DMS53 (cell line): ENCODE data around the gene CTNNB1.

Experiments used
- DNase-seq: peaks from one replicate; lab custom pipeline; 2025; lab: John Stamatoyannopoulos, UW

CTNNB1 gene

DNA sequence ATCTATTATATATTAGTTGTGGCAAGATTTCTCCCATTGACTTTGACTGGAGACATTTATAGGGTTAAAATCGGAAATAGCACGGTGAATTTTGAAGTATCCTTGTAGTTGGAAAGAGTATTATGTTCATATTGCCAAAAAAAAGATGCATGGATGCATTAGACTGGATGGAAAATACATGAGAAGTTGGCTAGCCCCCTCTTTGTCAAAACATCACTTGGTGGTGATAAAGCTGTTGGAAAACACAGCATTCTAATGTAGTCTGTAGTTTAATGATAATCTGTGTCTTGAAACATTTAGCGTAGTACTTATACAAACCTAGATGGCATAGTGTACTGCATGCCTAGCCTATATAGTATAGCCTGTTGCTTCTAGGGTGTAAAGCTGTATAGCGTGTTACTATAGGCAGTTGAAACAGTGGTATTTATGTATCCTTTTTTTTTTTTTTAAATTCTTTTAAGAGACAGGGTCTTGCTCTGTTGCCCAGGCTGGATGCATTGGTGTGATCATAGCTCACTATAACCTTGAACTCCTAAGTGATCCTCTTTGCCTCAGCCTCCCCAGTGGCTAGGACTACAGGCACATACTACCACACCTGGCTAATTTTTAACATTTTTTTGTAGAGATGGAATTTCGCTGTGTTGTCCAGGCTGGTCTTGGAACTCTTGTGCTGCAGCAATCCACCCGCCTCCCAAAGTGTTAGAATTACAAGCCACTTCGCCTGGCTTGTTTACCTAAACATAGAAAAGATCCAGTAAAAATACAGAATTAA is 21.8 kb downstream of the CTNNB1 start:
- DNase-seq = no peak

- no peak for DNase-seq
These were observed 22.7 kb downstream of the CTNNB1 start for GRCh38 chr3:41222012-41222411.

- no peak for DNase-seq
These were observed 23.2 kb downstream of the CTNNB1 start for GRCh38 chr3:41222501-41222900.

GRCh38 chr3:41223078-41223477 is 23.8 kb downstream of the CTNNB1 start:
- no peak for DNase-seq

DNA sequence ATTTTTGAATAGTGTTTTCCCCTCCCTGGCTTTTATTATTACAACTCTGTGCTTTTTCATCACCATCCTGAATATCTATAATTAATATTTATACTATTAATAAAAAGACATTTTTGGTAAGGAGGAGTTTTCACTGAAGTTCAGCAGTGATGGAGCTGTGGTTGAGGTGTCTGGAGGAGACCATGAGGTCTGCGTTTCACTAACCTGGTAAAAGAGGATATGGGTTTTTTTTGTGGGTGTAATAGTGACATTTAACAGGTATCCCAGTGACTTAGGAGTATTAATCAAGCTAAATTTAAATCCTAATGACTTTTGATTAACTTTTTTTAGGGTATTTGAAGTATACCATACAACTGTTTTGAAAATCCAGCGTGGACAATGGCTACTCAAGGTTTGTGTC is 24.4 kb downstream of the CTNNB1 start:
- DNase-seq = no peak

GRCh38 chr3:41224120-41224806 is 25.0 kb downstream of the CTNNB1 start:
- DNase-seq = no peak

- DNase-seq = no peak
These were observed 35.8 kb downstream of the CTNNB1 start for GRCh38 chr3:41234823-41235721.

GRCh38 chr3:41236228-41236627 is 36.9 kb downstream of the CTNNB1 start:
- no peak for DNase-seq

GRCh38 chr3:41237907-41238306 is 38.6 kb downstream of the CTNNB1 start:
- no peak for DNase-seq

DNA sequence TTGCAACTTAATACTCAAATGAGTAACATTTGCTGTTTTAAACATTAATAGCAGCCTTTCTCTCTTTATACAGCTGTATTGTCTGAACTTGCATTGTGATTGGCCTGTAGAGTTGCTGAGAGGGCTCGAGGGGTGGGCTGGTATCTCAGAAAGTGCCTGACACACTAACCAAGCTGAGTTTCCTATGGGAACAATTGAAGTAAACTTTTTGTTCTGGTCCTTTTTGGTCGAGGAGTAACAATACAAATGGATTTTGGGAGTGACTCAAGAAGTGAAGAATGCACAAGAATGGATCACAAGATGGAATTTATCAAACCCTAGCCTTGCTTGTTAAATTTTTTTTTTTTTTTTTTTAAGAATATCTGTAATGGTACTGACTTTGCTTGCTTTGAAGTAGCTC is 40.3 kb downstream of the CTNNB1 start:
- no peak for DNase-seq

DNA sequence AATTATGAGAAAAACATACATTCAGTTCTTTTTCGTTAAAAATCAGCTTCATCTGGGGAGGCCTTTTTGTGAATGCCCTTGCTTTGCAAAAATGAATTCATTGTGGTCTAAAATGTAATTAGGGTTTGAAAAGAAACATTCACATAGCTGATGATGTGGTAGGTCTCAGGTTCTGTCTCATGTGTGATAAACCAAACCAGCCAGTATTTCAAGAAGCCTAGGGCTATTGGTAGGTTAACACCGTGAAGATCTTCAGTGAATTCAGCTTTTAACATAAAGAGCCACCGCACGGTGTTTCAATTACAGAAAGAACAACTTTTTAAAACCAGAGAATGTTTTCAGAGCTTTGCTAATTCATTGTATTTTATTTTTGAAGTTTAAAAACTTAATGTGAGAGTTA is 41.9 kb downstream of the CTNNB1 start:
- DNase-seq = no peak

DNA sequence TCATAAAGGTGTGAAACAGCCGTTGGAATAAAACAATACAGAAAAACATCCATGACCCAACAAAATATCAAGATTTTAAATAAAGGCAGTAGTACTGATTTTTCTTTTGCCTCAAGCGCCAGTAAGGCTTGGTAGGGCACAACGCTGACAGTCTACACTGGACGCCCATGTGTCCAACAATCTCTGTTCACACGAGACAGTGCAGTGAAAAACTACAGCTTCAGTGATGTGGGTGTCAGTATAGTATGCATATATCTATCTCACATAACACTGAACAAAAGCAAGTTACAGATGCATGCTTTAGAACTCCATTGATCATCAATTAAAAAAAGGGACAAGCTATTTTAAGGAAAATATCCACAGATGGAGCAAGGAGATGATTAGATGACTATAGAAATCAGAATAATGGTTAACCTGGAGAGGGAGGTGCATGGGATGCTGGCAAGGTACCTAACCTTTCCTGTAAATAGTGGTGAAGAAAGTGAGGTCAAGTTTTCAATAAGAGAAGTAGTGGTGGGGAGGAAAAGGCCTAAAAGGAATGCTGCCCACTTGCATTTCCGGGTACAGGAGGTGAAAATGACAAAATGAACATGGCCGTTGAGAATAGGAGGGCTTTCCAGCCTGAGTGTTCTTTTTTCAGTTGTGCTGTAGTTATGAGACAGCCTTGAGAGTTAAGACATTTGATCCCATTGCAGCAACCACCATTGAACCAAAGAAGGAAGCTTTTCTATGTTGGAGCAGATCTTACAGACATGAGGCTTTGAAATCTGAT is 42.7 kb downstream of the CTNNB1 start:
- DNase-seq = no peak

- DNase-seq = no peak
These were observed 43.9 kb downstream of the CTNNB1 start for GRCh38 chr3:41243183-41243582.

- DNase-seq = no peak
These were observed 45.5 kb downstream of the CTNNB1 start for GRCh38 chr3:41244620-41245336.

- DNase-seq = no peak
These were observed 48.0 kb downstream of the CTNNB1 start for GRCh38 chr3:41247055-41248004.

- no peak for DNase-seq
These were observed 49.2 kb downstream of the CTNNB1 start for GRCh38 chr3:41248525-41248924.

DNA sequence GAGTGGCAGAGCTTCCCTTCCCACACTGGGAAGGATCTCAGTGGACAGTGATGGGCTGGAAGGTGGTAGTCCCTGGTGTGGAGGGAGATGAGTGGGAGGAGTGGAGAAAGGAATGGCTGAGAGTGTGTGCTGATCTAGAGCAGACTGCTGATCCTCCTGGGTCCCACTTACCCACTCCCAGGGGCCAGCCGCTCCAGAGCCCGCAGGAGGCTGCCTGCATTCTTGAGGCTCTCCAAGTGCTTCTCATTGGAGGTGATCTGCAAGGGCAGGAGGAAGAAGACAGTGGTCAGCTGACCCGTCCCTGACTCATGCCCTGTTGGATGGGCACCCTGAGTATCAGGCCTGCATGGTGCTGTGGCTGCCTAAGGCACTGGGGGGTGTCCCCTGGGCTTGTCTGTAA is 50.0 kb downstream of the CTNNB1 start:
- no peak for DNase-seq

DNA sequence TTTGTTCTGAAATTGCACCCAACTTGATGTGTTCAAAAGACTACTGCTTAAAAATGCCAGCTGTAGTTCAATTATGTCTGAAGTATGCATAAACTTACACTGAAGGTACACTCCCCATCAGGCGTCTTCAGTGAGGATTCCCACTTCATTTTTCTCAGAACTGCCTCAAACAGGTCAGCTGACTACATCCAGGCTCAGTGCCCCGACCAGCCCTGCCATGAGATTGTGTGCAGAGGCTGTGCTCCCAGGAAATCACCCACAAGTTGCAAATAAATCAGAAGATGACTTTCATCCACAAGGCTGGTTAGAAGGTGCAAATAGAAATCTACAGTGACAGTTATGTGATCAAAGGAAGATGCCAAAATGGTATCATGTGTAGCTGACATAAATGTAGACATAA is 51.5 kb downstream of the CTNNB1 start:
- DNase-seq = no peak

DNA sequence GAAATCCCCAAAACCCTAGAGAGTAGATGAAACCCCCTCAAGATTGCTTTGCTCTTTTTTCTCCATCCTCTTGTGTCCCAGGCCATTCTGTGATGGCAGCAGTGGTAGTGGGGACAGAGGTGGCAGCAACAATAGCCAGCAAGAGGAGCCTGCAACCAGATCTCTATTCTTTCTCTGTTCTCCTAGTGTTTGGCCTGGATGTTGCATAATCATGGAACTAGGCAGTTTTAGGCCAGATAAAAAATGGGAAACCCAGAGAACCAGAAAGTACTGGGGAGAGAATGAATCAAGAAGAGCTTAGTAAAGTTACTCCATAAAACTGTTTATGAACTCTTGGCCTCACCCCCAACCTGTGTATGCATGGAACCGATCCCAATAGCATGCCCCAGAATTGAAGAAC is 52.3 kb downstream of the CTNNB1 start:
- DNase-seq = no peak

- DNase-seq = no peak
These were observed 59.0 kb downstream of the CTNNB1 start for GRCh38 chr3:41258239-41258800.
